ENCODE measurements around the gene B3GALT5.

B3GALT5 gene

DNA sequence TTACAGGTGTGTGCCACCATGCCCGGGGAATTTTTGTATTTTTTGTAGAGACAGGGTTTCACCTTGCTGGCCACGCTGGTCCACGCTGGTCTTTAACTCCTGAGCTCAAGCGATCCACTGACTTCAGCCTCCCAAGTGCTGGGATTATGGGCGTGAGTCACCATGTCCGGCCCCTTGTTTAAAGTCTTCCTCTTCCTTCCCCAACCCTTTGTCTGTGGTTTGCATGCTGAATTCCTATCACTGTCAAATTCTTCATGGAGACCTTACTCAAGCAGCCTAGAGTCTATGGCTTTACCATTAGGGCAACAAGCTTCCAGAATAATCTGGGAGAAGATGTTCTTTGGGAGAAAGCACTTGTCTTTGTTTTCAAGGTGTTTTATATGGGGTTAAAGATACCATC, 34.7 kb downstream of the B3GALT5 start:
- H3K36me3 ChIP-seq: no peaks in the 10 kb centered on the region
- H3K27me3 ChIP-seq: peaks cover 10% of the 10 kb centered on the region
- H3K4me3 ChIP-seq (ENCODE audit: low read depth in 1 of 2, low read length in 1 of 2): no peak overlapping the region
- no peak overlapping the region for H3K27ac ChIP-seq
- no peaks in the 10 kb centered on the region for H3K9me3 ChIP-seq
- H3K4me1 ChIP-seq (ENCODE audit: control insufficient read depth in 1 of 2, insufficient read depth in 1 of 2, low read depth in 1 of 2, low read length in 1 of 2): no peaks in the 10 kb centered on the region
- TF ChIP-seq, protein P1, sequence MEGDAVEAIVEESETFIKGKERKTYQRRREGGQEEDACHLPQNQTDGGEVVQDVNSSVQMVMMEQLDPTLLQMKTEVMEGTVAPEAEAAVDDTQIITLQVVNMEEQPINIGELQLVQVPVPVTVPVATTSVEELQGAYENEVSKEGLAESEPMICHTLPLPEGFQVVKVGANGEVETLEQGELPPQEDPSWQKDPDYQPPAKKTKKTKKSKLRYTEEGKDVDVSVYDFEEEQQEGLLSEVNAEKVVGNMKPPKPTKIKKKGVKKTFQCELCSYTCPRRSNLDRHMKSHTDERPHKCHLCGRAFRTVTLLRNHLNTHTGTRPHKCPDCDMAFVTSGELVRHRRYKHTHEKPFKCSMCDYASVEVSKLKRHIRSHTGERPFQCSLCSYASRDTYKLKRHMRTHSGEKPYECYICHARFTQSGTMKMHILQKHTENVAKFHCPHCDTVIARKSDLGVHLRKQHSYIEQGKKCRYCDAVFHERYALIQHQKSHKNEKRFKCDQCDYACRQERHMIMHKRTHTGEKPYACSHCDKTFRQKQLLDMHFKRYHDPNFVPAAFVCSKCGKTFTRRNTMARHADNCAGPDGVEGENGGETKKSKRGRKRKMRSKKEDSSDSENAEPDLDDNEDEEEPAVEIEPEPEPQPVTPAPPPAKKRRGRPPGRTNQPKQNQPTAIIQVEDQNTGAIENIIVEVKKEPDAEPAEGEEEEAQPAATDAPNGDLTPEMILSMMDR (IDR thresholded peaks at IDR 0.05): no peak

DNA sequence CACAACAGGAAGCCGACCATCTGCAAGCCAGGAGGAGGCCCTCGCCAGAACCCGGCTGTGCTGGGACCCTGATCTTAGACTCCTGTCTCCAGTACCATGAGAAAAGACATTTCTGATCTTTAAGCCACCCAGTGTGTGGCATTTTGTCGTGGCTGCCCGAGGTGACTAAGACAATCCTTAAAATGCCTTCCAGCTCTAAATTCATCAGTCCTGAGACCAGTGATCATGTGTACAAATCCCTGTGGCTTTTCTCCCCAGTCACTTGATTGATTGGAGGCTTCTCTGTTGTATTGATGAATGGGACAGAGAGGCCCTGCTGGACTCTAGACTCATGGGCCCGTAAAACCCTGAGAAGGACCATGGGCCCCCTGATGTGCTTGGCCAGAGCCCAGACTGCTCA, 36.1 kb downstream of the B3GALT5 start:
- TF ChIP-seq, protein P1 (IDR thresholded peaks at IDR 0.05): no peak
- H3K9me3 ChIP-seq: no peaks in the 10 kb centered on the region
- no peaks in the 10 kb centered on the region for H3K36me3 ChIP-seq
- no peak overlapping the region for H3K27ac ChIP-seq
- no peaks in the 10 kb centered on the region for H3K27me3 ChIP-seq
- no peak overlapping the region for H3K4me3 ChIP-seq (ENCODE audit: low read depth in 1 of 2, low read length in 1 of 2)
- H3K4me1 ChIP-seq (ENCODE audit: control insufficient read depth in 1 of 2, insufficient read depth in 1 of 2, low read depth in 1 of 2, low read length in 1 of 2): no peaks in the 10 kb centered on the region

DNA sequence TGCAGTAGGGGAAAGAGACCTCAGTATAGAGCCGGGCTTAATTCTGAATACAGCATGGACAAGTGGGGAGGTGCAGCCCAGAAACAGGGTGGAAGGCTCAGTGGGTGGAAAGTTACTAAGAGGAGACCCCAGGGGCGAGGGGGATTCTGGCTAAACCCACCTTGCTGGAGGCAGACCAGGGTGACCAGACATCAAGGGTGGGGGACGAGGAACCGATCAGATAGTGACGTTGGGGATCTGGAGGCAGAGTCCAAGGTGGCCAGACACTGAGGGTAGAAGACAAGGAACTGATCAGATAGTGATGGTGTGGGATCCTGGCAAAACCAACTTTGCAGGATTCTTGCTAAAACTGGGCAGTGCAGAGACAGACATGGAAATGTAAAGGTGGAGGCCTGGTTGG, 36.8 kb downstream of the B3GALT5 start:
- H3K27ac ChIP-seq: no peak overlapping the region
- no peaks in the 10 kb centered on the region for H3K27me3 ChIP-seq
- H3K9me3 ChIP-seq: no peaks in the 10 kb centered on the region
- TF ChIP-seq, protein P1 (IDR thresholded peaks at IDR 0.05): no peak
- no peak overlapping the region for H3K4me3 ChIP-seq (ENCODE audit: low read depth in 1 of 2, low read length in 1 of 2)
- no peaks in the 10 kb centered on the region for H3K4me1 ChIP-seq (ENCODE audit: control insufficient read depth in 1 of 2, insufficient read depth in 1 of 2, low read depth in 1 of 2, low read length in 1 of 2)
- no peaks in the 10 kb centered on the region for H3K36me3 ChIP-seq

DNA sequence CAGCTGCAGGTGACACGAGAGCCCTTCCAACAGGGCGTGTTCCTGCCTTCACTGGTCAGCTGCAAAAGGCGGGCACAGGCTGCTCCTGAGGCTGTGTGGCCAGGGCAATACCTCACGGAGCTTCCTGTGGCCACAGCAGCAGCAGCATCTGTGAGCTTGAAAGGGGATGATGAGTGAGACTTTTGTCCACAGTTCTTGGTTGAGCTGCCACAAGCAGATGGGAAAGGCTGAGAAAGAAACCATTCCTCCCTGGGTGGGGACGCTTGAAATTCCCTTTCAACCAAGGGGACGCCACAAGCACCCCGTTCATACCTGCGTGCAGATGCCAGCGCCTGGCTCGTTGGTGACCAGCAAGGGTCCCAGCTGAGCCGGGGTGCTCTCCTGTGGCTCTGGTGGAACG, 37.6 kb downstream of the B3GALT5 start:
- Histone ChIP-seq H3K4me1 (ENCODE audit: control insufficient read depth in 1 of 2, insufficient read depth in 1 of 2, low read depth in 1 of 2, low read length in 1 of 2) (no peaks in the 10 kb centered on the region), H3K4me3 (ENCODE audit: low read depth in 1 of 2, low read length in 1 of 2) (no peak overlapping the region), H3K27me3 (no peaks in the 10 kb centered on the region), H3K9me3 (no peaks in the 10 kb centered on the region), H3K36me3 (no peaks in the 10 kb centered on the region), H3K27ac (no peak overlapping the region)
- TF ChIP-seq, protein P1 (IDR thresholded peaks at IDR 0.05): no peak

DNA sequence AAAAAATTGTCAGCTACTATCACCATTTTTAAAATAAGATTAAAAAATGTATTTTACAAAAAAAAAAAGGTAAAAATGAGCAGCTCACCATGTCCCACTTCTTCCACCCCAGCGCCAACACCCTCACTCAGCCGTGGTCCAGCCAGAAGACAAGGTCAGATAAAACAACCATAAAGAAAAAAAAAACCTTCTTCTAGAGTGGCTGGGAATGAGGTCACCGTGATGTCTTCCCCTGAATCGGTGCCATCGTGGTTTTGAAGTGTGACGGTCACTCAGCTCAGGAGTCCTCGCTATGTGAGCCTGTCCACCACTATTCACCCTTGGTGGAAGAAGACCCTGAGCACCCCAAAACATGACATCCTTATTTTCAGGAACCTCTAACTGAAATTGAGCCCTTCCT, 38.1 kb downstream of the B3GALT5 start:
- H3K4me1 ChIP-seq (ENCODE audit: control insufficient read depth in 1 of 2, insufficient read depth in 1 of 2, low read depth in 1 of 2, low read length in 1 of 2): no peaks in the 10 kb centered on the region
- H3K27ac ChIP-seq: no peak overlapping the region
- H3K27me3 ChIP-seq: no peaks in the 10 kb centered on the region
- H3K36me3 ChIP-seq: no peaks in the 10 kb centered on the region
- TF ChIP-seq, protein P1 (IDR thresholded peaks at IDR 0.05): no peak
- H3K4me3 ChIP-seq (ENCODE audit: low read depth in 1 of 2, low read length in 1 of 2): no peak overlapping the region
- H3K9me3 ChIP-seq: no peaks in the 10 kb centered on the region

DNA sequence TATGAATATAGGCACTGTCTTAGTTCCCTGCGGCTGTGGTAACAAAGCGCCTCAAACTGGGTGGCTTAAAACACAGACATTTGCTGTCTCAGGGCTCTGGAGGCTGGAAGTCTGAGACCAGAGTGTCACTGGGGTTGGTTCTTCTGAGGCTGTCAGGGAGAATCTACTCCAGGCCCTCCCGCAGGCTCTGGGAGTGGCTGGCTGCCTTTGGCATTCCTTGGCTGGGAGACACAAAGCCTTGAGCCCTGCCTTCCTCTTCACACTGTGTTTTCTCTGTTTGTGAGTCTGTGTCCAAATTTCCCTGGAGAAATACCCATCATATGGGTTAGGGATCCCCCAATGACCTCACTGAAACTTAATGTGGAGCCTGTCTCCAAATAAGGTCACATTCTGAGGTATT, 38.5 kb downstream of the B3GALT5 start:
- Histone ChIP-seq H3K27ac (no peak overlapping the region), H3K4me1 (ENCODE audit: control insufficient read depth in 1 of 2, insufficient read depth in 1 of 2, low read depth in 1 of 2, low read length in 1 of 2) (no peaks in the 10 kb centered on the region), H3K4me3 (ENCODE audit: low read depth in 1 of 2, low read length in 1 of 2) (no peak overlapping the region), H3K9me3 (no peaks in the 10 kb centered on the region), H3K27me3 (no peaks in the 10 kb centered on the region), H3K36me3 (no peaks in the 10 kb centered on the region)
- TF ChIP-seq, protein P1 (IDR thresholded peaks at IDR 0.05): no peak

All from neutrophil (primary cell).